HepG2 (cell line): ENCODE results near the gene CYBRD1. TPM values are rescaled to one million over a fixed set of nuclear protein-coding genes. Genes with fewer than 3 reads are reported as not detected.
A peak's percentile ranks its signal among the peaks of the same experiment; 100 is the strongest.

Experiments used
- ATAC-seq: fragments of 200-7000 bp; cut with Tn5 transposase; 3 replicates; pipeline ENCODE4 v1.9.1; 2020; ENCODE audit warnings: mild to moderate bottlenecking, moderate library complexity
- BruUV-seq: library from RNA; stranded (reverse); fragments of 400-500 nt; replicated peaks from 2 replicates; lab custom pipeline; 2021; lab: Mats Ljungman, UMichigan
- CTCF ChIA-PET: fragments of 300-600 bp; formaldehyde crosslinking; extraction: SDS; loops from one replicate; lab custom pipeline; 2021; ENCODE audit warnings: low total read pairs, inconsistent platforms, low intra/inter-chr PET ratio; lab: Yijun Ruan, JAX
- POLR2A ChIA-PET: fragments of 350-600 bp; sonication (Branson Sonifier 250); formaldehyde crosslinking; loops from one replicate; lab custom pipeline; 2020; ENCODE audit warnings: antibody characterized with exemption, inconsistent platforms; lab: Yijun Ruan, JAX
- DNase-seq: peaks from one replicate; pipeline ENCODE4 v3.0.0-alpha.2; 2015; ENCODE audit warnings: low spot score
- FAIRE-seq: peaks from 3 replicates; lab custom pipeline; 2011; peaks lifted over from hg19 to GRCh38; lab: Jason Lieb, UNC
- H2AFZ ChIP-seq: one replicate; pipeline ENCODE4 v1.6.1; 2011; ENCODE audit warnings: low read length, inconsistent platforms
- H3K27ac ChIP-seq: fragments of 300-600 bp; 3 replicates; pipeline ENCODE4 v1.8.0; 2011; ENCODE audit warnings: mixed run types, mild to moderate bottlenecking, mixed read lengths, low read length, inconsistent platforms; ENCODE audit not compliant: insufficient read depth; ENCODE audit errors: extremely low read length
- H3K27me3 ChIP-seq, 2 experiments: fragments of 200-600 bp in 1 of 2; 2 replicates in 1 of 2; 3 replicates in 1 of 2; pipeline versions ENCODE4 v1.6.0 to v1.8.0; 2011; ENCODE audit warnings: low read length in 2 of 2, mild to moderate bottlenecking in 2 of 2, moderate library complexity in 2 of 2, inconsistent platforms in 1 of 2; ENCODE audit not compliant: insufficient read depth in 2 of 2, control insufficient read depth in 1 of 2
- H3K36me3 ChIP-seq, 2 experiments: fragments of 200-600 bp in 1 of 2; replicated peaks in 1 of 2; 2 replicates in 1 of 2; 3 replicates in 1 of 2; pipeline versions ENCODE4 v1.5.1 to v1.8.0; 2011; ENCODE audit warnings: low read length in 2 of 2, inconsistent platforms in 1 of 2; ENCODE audit not compliant: insufficient read depth in 2 of 2, control insufficient read depth in 1 of 2
- H3K4me1 ChIP-seq: 2 replicates; pipeline ENCODE4 v1.5.1; 2012; ENCODE audit warnings: low read length, inconsistent platforms; ENCODE audit not compliant: insufficient read depth
- H3K4me2 ChIP-seq: 2 replicates; pipeline ENCODE4 v1.6.0; 2011; ENCODE audit warnings: low read depth, low read length, inconsistent platforms
- H3K4me3 ChIP-seq, 3 experiments: fragments of 200-600 bp in 1 of 3; sonication (generic), shearing (Covaris generic) in 1 of 3; replicated peaks in 1 of 3; 2 replicates each; pipeline ENCODE4 v1.5.1; 2011 to 2016; ENCODE audit warnings: low read length in 3 of 3, inconsistent platforms in 2 of 3, low read depth in 2 of 3, mild to moderate bottlenecking in 2 of 3, control low read depth in 1 of 3, mixed read lengths in 1 of 3; ENCODE audit not compliant: insufficient read depth in 1 of 3
- H3K79me2 ChIP-seq: one replicate; pipeline ENCODE4 v1.6.1; 2011; ENCODE audit warnings: low read length, inconsistent platforms; ENCODE audit not compliant: insufficient read depth
- H3K9ac ChIP-seq: 2 replicates; pipeline ENCODE4 v1.6.0; 2011; ENCODE audit warnings: mild to moderate bottlenecking, low read depth, low read length, inconsistent platforms; ENCODE audit not compliant: insufficient read depth
- H3K9me3 ChIP-seq: 2 replicates; pipeline ENCODE4 v1.5.1; 2012; ENCODE audit warnings: mild to moderate bottlenecking, low read length
- H4K20me1 ChIP-seq: 2 replicates; pipeline ENCODE4 v1.6.0; 2011; ENCODE audit warnings: inconsistent platforms, mild to moderate bottlenecking, low read length, moderate library complexity; ENCODE audit not compliant: insufficient read depth
- CEBPB ChIP-seq: IDR thresholded peaks from 2 replicates; pipeline ENCODE4 v1.6.1; 2011; ENCODE audit warnings: low read depth, low read length, improper control_type of control experiment, borderline replicate concordance
- CEBPG ChIP-seq: IDR thresholded peaks from 2 replicates; pipeline ENCODE4 v1.6.1; 2016
- FOXA1 ChIP-seq, 2 experiments: fragments of 450-650 bp in 1 of 2; sonication (generic) in 1 of 2; formaldehyde crosslinking in 1 of 2; IDR thresholded peaks; 2 replicates each; pipeline versions ENCODE4 v1.4.0 to v1.6.1; 2016 to 2020; ENCODE audit warnings: missing genetic modification reagents in 1 of 2
- ISL2 ChIP-seq: sonication (generic); formaldehyde crosslinking; IDR thresholded peaks from 2 replicates; pipeline ENCODE4 v1.5.0; 2020; ENCODE audit warnings: missing genetic modification reagents
- SMYD3 ChIP-seq: sonication (generic); formaldehyde crosslinking; IDR thresholded peaks from 2 replicates; pipeline ENCODE4 v1.8.1; 2023; ENCODE audit warnings: mild to moderate bottlenecking, missing genetic modification reagents
- ZFP62 ChIP-seq: sonication (generic); formaldehyde crosslinking; IDR thresholded peaks from 2 replicates; pipeline ENCODE4 v1.4.0; 2020; ENCODE audit warnings: missing genetic modification reagents
- ZNF703 ChIP-seq: sonication (generic); formaldehyde crosslinking; IDR thresholded peaks from 2 replicates; pipeline ENCODE4 v1.5.1; 2020; ENCODE audit warnings: missing genetic modification reagents, mild to moderate bottlenecking, moderate library complexity, borderline replicate concordance
- WGBS: methylation state at CpG from one replicate; pipeline ENCODE4 v1.1.6; 2017; ENCODE audit warnings: low lambda C conversion rate; 5-methylcytosine and 5-hydroxymethylcytosine counted together
- in situ Hi-C: cut with HindIII; loops from 2 replicates; pipeline ENCODE4 v1.10.0; 2017; ENCODE audit warnings: low pct_unique_long_range_greater_than_20kb; ENCODE audit not compliant: extremely low pct_ligation_motif_present
- intact Hi-C: fragments of 100-400 bp; cut with micrococcal nuclease; formaldehyde crosslinking; loops from one replicate; pipeline ENCODE4 v1.10.0; 2022; ENCODE audit not compliant: unreplicated experiment
- polyA plus RNA-seq, 8 experiments: library from polyadenylated mRNA; depleted of rRNA in 3 of 8; stranded (reverse) in 7 of 8; unstranded in 1 of 8; fragments of >200 nt; fragmentation: Illumina TruSeq in 4 of 8; extraction: Trizol in 4 of 8; gene quantifications; 2 replicates each; pipeline versions ENCODE4 v1.2.1 to v1.2.3, GENCODE V29; 2011 to 2016; ENCODE audit warnings: low read depth in 4 of 8, missing spikeins in 1 of 8, mixed read lengths in 1 of 8; ENCODE audit not compliant: insufficient read depth in 1 of 8
- total RNA-seq, 5 experiments: library from RNA; depleted of rRNA; stranded (reverse); fragments of >200 nt; fragmentation: Illumina TruSeq; extraction: Trizol; gene quantifications; 2 replicates each; pipeline ENCODE4 v1.2.3, GENCODE V29; 2016; ENCODE audit warnings: low read depth in 1 of 5
- TF ChIP-seq, protein P1 (sequence below): sonication (generic); formaldehyde crosslinking; IDR thresholded peaks from 2 replicates; pipeline ENCODE4 v1.4.0; 2020; ENCODE audit warnings: low read depth, missing genetic modification reagents

The CYBRD1 gene
- total and polyA plus RNA-seq, 2 of the 13 experiments (the other 11 are each of a cell fraction or from before 2014, with no cell fraction given) = 0.13 to 0.42 TPM

DNA sequence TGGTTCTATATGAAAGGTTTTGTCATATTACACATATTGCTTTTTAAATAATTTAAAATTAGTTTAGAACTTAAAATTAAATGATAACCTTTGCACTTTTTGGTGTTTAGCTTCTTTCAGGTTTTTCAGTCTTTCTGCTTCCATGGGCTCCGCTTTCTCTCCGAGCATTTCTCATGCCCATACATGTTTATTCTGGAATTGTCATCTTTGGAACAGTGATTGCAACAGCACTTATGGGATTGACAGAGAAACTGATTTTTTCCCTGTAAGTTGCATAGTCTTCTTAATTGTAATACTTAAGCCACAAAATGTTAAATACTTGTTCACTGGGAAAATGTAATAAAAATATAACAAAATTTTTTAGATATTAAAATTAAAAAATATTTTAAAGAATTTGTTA is 31.0 kb downstream of the CYBRD1 start:
- in situ Hi-C loops = no loop called here
- 11% methylated on average over 2 of the region's 2 CpGs for WGBS
- ChIA-PET POLR2A (no interaction called here), CTCF (no interaction called here)
- H3K36me3 ChIP-seq = no peaks in the 10 kb centered on the region
- DNase-seq = peak; percentile 13
- peak overlapping the region; percentile 78 for H3K4me2 ChIP-seq
- no peak overlapping the region for H3K27ac ChIP-seq
- 0 out of 5 replicates have a peak, but pooled peaks cover 0 to 5% of the 10 kb centered on the region in 2 experiments for H3K27me3 ChIP-seq
- no peaks in the 10 kb centered on the region for H3K9me3 ChIP-seq
- no peak overlapping the region for H2AFZ ChIP-seq
- no peaks in the 10 kb centered on the region for H3K79me2 ChIP-seq
- intact Hi-C loops = no loop called here
- no TSS peak for BruUV-seq
- no peak for FAIRE-seq
- no peak for ATAC-seq
- no peak overlapping the region for H3K9ac ChIP-seq
- peak overlapping the region in 2 of 3 experiments; percentile 58 to 74; a peak in 3 of 6 replicates for H3K4me3 ChIP-seq
- TF ChIP-seq CEBPG (CRISPR knock-in tag) (peak; percentile 68), ISL2 (CRISPR knock-in tag) (0 out of 2 replicates have a peak, but pooled peaks have one; percentile 17), ZFP62 (CRISPR knock-in tag) (no peak), SMYD3 (CRISPR knock-in tag) (no peak), ZNF703 (CRISPR knock-in tag) (no peak), FOXA1 (IDR thresholded peaks at IDR 0.05) (no peak), FOXA1 (CRISPR knock-in tag; IDR thresholded peaks at IDR 0.05) (peak; percentile 35; the same call in 1 of the 2 replicates), CEBPB (peak; percentile 74)
- TF ChIP-seq, protein P1, sequence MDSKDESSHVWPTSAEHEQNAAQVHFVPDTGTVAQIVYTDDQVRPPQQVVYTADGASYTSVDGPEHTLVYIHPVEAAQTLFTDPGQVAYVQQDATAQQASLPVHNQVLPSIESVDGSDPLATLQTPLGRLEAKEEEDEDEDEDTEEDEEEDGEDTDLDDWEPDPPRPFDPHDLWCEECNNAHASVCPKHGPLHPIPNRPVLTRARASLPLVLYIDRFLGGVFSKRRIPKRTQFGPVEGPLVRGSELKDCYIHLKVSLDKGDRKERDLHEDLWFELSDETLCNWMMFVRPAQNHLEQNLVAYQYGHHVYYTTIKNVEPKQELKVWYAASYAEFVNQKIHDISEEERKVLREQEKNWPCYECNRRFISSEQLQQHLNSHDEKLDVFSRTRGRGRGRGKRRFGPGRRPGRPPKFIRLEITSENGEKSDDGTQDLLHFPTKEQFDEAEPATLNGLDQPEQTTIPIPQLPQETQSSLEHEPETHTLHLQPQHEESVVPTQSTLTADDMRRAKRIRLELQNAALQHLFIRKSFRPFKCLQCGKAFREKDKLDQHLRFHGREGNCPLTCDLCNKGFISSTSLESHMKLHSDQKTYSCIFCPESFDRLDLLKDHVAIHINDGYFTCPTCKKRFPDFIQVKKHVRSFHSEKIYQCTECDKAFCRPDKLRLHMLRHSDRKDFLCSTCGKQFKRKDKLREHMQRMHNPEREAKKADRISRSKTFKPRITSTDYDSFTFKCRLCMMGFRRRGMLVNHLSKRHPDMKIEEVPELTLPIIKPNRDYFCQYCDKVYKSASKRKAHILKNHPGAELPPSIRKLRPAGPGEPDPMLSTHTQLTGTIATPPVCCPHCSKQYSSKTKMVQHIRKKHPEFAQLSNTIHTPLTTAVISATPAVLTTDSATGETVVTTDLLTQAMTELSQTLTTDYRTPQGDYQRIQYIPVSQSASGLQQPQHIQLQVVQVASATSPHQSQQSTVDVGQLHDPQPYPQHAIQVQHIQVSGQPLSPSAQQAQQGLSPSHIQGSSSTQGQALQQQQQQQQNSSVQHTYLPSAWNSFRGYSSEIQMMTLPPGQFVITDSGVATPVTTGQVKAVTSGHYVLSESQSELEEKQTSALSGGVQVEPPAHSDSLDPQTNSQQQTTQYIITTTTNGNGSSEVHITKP (CRISPR knock-in tag) = peak; percentile 52; the same call in 1 of the 2 replicates
- TF ChIP-seq, all 625 proteins: peak for 5
- Histone ChIP-seq H4K20me1 (no peaks in the 10 kb centered on the region), H3K4me1 (peaks cover 12% of the 10 kb centered on the region)
